Stimulated activated CD8-positive, alpha-beta memory T cell treated with anti-CD3 and anti-CD28 coated beads, Interleukin-7, amount 100 ng/mL, for 24 hours (primary cell): ENCODE results near the gene DENND5A.
A peak's percentile ranks its signal among the peaks of the same experiment; 100 is the strongest.

Experiments
- DNase-seq: peaks from one replicate; pipeline ENCODE4 v3.0.0-alpha.2; 2020; ENCODE audit warnings: low read depth

DENND5A gene

GRCh38 chr11:9265211-9266131, at the start of gene DENND5A:
TSS of gene DENND5A (minus strand) at chr11:9265350. CDS start at chr11:9265069, 281 bp downstream.
- DNase-seq, result no peak

- peak; percentile 100 for DNase-seq
Observed at GRCh38 chr11:9314291-9315077, 49.3 kb upstream of the DENND5A start, which contains the start of gene TMEM41B. TSS of gene TMEM41B (minus strand) at chr11:9314593. CDS start at chr11:9314441, 152 bp downstream.

GRCh38 chr11:9313648-9314290, 48.6 kb upstream of the DENND5A start:
- no peak for DNase-seq

GRCh38 chr11:9310485-9311090, 45.4 kb upstream of the DENND5A start:
- DNase-seq, result no peak

DNA sequence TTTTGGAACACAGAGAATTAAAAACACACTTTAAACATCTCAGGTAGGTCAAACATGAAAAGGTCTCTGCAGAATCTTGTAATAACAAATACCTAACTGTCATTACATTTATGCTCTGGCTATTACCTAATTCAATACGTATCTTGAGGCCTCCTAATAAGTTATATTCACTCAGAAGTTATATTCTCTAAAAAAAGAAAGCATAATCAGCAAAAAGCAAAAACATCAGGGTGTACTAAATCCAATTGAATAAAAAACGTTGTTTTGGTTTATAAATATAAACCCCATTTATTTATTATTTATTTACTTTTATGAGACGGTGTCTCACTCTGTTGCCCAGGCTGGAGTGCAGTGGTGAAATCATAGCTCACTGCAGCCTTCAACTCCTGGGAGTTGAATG, 39.0 kb upstream of the DENND5A start:
- DNase-seq, result no peak

- no peak for DNase-seq
Observed at GRCh38 chr11:9302448-9302847, 37.3 kb upstream of the DENND5A start.

- no peak for DNase-seq
Observed at GRCh38 chr11:9301720-9302119, 36.6 kb upstream of the DENND5A start.

GRCh38 chr11:9293646-9294045, 28.5 kb upstream of the DENND5A start:
- no peak for DNase-seq

- DNase-seq, result no peak
Observed at GRCh38 chr11:9285850-9286587, 20.9 kb upstream of the DENND5A start.

DNA sequence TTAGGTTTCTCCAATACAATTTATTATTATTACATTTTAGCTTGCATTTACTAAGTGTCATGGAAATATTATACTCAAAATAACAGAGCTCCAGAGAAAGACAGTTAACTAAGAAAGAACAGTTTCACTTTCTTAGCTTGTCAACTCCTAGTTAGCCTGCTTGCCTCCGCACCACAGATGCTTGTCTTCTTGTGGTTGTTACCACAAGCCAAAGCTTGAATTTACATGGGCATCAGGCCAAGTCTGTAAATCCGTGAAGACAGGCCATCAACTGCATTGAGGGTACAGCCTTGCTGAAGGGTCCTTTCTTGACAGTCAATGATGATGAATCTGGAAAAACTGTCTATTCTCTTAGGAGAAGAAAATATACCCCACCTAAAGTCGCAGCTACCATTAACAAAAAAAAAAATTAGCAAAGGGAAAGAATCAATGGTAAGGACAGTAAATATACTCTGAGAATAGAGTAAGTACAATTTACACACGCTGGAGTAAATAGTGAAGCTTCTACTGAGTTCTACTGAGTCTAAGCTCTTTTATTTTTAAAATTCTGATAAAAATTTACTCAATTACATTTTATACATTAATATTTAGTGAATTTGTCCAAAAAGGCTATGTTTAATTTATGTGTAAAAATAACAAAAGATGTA, 15.6 kb upstream of the DENND5A start:
- no peak for DNase-seq

DNA sequence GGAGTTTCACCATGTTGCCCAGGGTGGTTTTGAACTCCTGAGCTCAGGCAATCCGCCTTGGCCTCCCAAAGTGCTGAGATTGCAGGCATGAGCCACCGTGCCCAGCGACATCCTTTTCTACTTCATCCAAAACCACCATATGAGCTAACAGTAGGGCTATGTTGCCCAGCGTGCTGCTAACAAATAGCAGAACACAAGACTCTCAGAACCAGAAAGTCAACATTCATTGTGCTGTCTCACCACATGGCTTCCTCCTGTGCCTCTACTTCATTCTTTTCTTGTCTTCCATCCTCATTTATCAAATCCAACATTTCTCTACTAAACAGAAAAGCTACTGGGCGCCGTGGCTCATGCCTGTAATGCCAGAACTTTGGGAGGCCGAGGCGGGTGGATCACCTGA, 12.0 kb upstream of the DENND5A start:
- no peak for DNase-seq

- no peak for DNase-seq
Observed at GRCh38 chr11:9276571-9276970, 11.4 kb upstream of the DENND5A start.

- DNase-seq, result no peak
Observed at GRCh38 chr11:9274499-9275258, 9.5 kb upstream of the DENND5A start.

DNA sequence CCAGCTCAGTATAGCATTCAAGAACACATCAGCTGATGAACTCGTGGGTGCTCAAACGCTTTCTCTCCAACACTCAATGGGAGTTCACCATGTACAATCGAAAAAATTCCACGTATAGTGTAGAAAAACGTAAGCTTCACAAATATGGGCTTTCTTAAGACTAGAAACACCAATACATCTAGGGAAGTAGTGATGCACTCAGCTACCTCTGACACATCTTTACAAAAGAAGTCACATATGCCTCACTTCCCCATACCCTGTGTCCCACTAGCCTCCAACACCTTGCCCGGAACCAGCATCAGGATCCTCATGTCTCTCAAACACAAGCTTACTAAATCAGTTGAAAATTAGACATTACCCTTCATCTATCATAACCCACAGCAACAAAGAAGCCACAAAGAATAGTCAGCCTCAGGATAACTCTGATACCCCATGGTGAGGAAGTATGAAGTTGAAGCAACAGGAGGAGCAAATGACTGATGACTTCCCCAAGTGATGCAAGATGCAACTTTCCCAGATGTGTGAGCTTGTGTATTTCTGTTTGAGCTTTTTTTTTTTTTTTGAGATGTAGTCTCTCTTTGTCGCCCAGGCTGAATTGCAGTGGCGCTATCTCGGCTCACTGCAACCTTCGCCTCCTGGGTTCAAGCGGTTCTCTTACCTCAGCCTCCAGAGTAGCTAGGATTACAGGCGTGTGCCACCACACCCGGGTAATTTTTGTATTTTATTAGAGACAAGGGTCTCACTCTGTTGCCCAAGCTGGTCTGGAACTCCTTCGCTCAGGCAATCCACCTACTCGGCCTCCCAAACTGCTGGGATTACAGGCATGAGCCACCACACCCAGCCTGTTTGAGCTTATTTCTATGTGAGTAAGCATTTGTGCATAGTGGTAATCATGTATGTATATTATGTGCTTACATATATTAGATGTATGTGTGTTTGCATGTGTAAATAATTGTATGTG, 8.5 kb upstream of the DENND5A start:
- no peak for DNase-seq

DNA sequence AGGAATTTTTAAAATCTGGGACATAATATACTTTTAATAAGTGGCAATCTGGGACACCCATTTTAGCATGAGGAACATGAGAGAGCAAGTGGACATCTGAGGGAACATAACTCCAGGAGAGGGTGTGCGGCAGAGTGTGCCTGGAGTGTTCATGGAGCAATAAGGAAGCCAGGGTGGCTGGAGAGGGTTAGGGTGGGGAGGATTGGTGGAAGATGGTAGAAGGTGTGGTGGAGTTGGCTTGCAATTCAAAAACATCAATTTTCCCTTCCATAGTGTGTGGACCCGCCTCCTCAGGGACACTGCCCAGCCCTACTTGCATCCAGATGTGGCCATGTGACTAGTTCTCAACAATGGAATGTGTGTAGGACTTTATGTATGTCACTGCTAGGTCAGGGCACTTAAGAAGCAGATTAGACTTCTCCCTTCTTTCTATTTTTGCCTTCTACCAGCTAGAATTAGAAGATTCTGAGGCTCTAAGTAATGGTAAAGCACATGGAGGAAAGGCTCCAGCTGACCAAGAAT, 4.4 kb upstream of the DENND5A start:
- no peak for DNase-seq

GRCh38 chr11:9267680-9268079, 2.5 kb upstream of the DENND5A start:
- no peak for DNase-seq

- DNase-seq, result no peak
Observed at GRCh38 chr11:9266926-9267325, 1.8 kb upstream of the DENND5A start.

DNA sequence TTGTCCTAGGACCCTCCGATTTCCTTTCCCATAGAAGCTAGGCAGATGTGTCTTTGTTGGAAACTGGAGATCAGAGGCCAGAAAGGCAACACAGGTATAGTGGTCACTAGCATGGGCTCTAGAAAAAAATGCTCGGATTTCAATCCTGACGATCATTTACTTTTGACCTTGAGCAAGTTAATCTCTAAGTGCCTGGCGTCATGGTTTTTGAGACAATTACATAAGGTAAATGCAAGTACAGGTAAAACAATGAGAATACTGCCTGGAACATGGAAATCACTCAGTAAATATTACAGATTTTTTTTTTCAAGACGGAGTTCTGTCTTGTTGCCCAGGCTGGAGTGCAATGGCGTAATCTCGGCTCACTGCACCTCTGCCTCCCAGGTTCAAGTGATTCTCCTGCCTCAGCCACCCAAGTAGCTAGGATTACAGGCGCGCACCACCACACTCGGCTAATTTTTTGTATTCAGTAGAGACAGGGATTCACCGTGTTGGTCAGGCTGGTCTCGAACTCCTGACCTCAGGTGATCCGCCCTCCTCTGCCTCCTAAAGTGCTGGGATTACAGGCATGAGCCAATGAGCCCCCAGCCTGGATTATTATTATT, 1.1 kb upstream of the DENND5A start:
- DNase-seq, result no peak
